Natural killer cell (primary cell): Measurements from ENCODE around the gene POLE3. TPM values are rescaled to one million over a fixed set of nuclear protein-coding genes. Genes with fewer than 3 reads are reported as not detected.
A peak's percentile ranks its signal among the peaks of the same experiment; 100 is the strongest.

Experiments
- ATAC-seq, 3 donors: fragments of 150-1000 bp in 2 of 3; fragments of 200-7000 bp in 1 of 3; cut with Tn5 transposase; 1 replicate in 1 of 3; 2 replicates in 2 of 3; pipeline ENCODE4 v1.10.0; 2021; ENCODE audit warnings: mild to moderate bottlenecking in 2 of 3, moderate library complexity in 2 of 3
- DNase-seq, 2 donors: peaks; one replicate each; pipeline versions ENCODE4 v3.0.0 to v3.0.0-alpha.2; 2013 to 2021; ENCODE audit warnings: mixed read lengths in 1 of 2
- H3K27ac ChIP-seq: one replicate; pipeline ENCODE4 v1.5.1; 2013; ENCODE audit warnings: mild to moderate bottlenecking, low read length
- H3K27me3 ChIP-seq: one replicate; pipeline ENCODE4 v1.6.1; 2013; ENCODE audit warnings: low read length; ENCODE audit not compliant: control insufficient read depth, insufficient read depth
- H3K36me3 ChIP-seq: one replicate; pipeline ENCODE4 v1.6.1; 2013; ENCODE audit warnings: low read length; ENCODE audit not compliant: control insufficient read depth, insufficient read depth
- H3K4me1 ChIP-seq: one replicate; pipeline ENCODE4 v1.6.1; 2013; ENCODE audit warnings: low read length; ENCODE audit not compliant: control insufficient read depth, insufficient read depth
- H3K4me3 ChIP-seq: one replicate; pipeline ENCODE4 v1.5.1; 2013; ENCODE audit warnings: low read length
- H3K9me3 ChIP-seq: one replicate; pipeline ENCODE4 v1.6.1; 2013; ENCODE audit warnings: low read length; ENCODE audit not compliant: control insufficient read depth, insufficient read depth
- H3K27ac Mint-ChIP-seq, 2 donors: one replicate each; pipeline ENCODE4 v1.8.0; 2022; ENCODE audit warnings: mild to moderate bottlenecking in 2 of 2, mixed read lengths in 2 of 2, moderate library complexity in 1 of 2
- H3K27me3 Mint-ChIP-seq, 2 donors: one replicate each; pipeline ENCODE4 v1.8.0; 2022; ENCODE audit warnings: low read depth in 2 of 2, mixed read lengths in 2 of 2
- H3K36me3 Mint-ChIP-seq: one replicate; pipeline ENCODE4 v1.8.0; 2022; ENCODE audit warnings: mixed read lengths
- H3K4me1 Mint-ChIP-seq, 2 donors: one replicate each; pipeline ENCODE4 v1.8.0; 2022; ENCODE audit warnings: mixed read lengths in 2 of 2
- H3K4me3 Mint-ChIP-seq: one replicate; pipeline ENCODE4 v1.8.0; 2022; ENCODE audit warnings: mild to moderate bottlenecking, moderate library complexity, mixed read lengths
- H3K9me3 Mint-ChIP-seq, 2 donors: one replicate each; pipeline ENCODE4 v1.8.0; 2022; ENCODE audit warnings: mixed read lengths in 2 of 2
- CTCF ChIP-seq: fragments of 200-600 bp; IDR thresholded peaks from one replicate; pipeline ENCODE4 v1.8.0; 2022; ENCODE audit warnings: antibody characterized with exemption
- WGBS: methylation state at CpG from one replicate; pipeline ENCODE4 v1.1.7; 2013; ENCODE audit warnings: missing lambda C conversion rate; ENCODE audit not compliant: insufficient coverage; 5-methylcytosine and 5-hydroxymethylcytosine counted together
- intact Hi-C: fragments of 100-400 bp; cut with micrococcal nuclease; formaldehyde crosslinking; loops from one replicate; pipeline ENCODE4 v1.14.2; 2022
- total RNA-seq, 4 donors: library from RNA; stranded (reverse); fragments of 120-200 nt in 1 of 4; gene quantifications; one replicate each; pipeline versions ENCODE4 v1.2.3 to v1.2.4, GENCODE V29; 2013 to 2022

The POLE3 gene
- total RNA-seq, 3 donors from 2014 or later (not counting 1 experiment from before 2014, with no cell fraction given): 59.2 to 66.7 (median 62.2) TPM

GRCh38 chr9:113426701-113427100, 16.2 kb upstream of the POLE3 start:
- Mint-ChIP-seq H3K36me3 (no peaks in the 10 kb centered on the region), H3K9me3 (no peaks in the 10 kb centered on the region), H3K27ac (no peak overlapping the region), H3K4me3 (no peak overlapping the region), H3K27me3 (peaks cover 19 to 28% of the 10 kb centered on the region in 2 donors), H3K4me1 (no peaks in the 10 kb centered on the region)
- no peaks in the 10 kb centered on the region for H3K36me3 ChIP-seq
- no peaks in the 10 kb centered on the region for H3K4me1 ChIP-seq
- WGBS: 83% methylated on average over 1 of the region's 1 CpG
- no peaks in the 10 kb centered on the region for H3K27me3 ChIP-seq
- TF ChIP-seq CTCF: no peak
- DNase-seq: no peak
- no peaks in the 10 kb centered on the region for H3K9me3 ChIP-seq
- intact Hi-C loops: no loop called here
- ATAC-seq: no peak
- H3K27ac ChIP-seq: no peak overlapping the region
- no peak overlapping the region for H3K4me3 ChIP-seq

- no peaks in the 10 kb centered on the region for H3K9me3 Mint-ChIP-seq
- intact Hi-C loops: no loop called here
- Histone ChIP-seq H3K27ac (no peak overlapping the region), H3K4me3 (no peak overlapping the region), H3K27me3 (no peaks in the 10 kb centered on the region), H3K9me3 (no peaks in the 10 kb centered on the region), H3K36me3 (no peaks in the 10 kb centered on the region), H3K4me1 (no peaks in the 10 kb centered on the region)
- H3K4me1 Mint-ChIP-seq: no peaks in the 10 kb centered on the region
- no peak for TF ChIP-seq CTCF
- DNase-seq: no peak
- no peaks in the 10 kb centered on the region for H3K36me3 Mint-ChIP-seq
- ATAC-seq: no peak
- 10% methylated on average over 2 of the region's 2 CpGs for WGBS
- peak overlapping the region in 1 of 2 donors; percentile 48 for H3K27ac Mint-ChIP-seq
- H3K27me3 Mint-ChIP-seq: peaks cover 19 to 28% of the 10 kb centered on the region in 2 donors
- no peak overlapping the region for H3K4me3 Mint-ChIP-seq
These were observed 14.6 kb upstream of the POLE3 start for GRCh38 chr9:113425072-113425471.

DNA sequence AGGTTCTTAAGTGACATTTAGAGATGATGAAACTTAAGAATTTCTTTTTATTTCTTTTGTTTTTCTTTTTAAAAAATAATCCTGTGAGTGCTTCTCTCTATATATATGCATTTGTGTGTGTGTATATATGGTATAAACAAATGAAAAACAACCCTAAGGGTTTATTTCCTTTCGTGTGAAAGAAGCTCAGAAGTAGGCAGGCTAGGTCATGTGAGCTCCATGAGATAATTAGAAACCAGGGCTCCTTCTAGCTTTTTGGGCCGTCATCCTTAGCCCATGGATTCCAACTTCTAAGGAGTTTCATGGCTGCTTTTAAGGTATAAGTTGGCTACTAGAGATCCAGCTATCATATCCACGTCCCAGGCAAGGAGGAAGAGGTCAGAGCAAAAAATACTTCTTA, 11.3 kb upstream of the POLE3 start:
- Histone ChIP-seq H3K27me3 (no peaks in the 10 kb centered on the region), H3K27ac (no peak overlapping the region), H3K36me3 (no peaks in the 10 kb centered on the region), H3K4me1 (no peaks in the 10 kb centered on the region), H3K9me3 (no peaks in the 10 kb centered on the region), H3K4me3 (no peak overlapping the region)
- no peak for TF ChIP-seq CTCF
- H3K4me3 Mint-ChIP-seq: no peak overlapping the region
- ATAC-seq (no peak), DNase-seq (no peak)
- no peaks in the 10 kb centered on the region for H3K9me3 Mint-ChIP-seq
- no peaks in the 10 kb centered on the region for H3K36me3 Mint-ChIP-seq
- no peak overlapping the region for H3K27ac Mint-ChIP-seq
- H3K27me3 Mint-ChIP-seq: peaks cover 19 to 35% of the 10 kb centered on the region in 2 donors
- intact Hi-C loops: no loop called here
- no peaks in the 10 kb centered on the region for H3K4me1 Mint-ChIP-seq
- 92% methylated on average over 2 of the region's 3 CpGs for WGBS

- intact Hi-C loops: no loop called here
- Mint-ChIP-seq H3K9me3 (no peaks in the 10 kb centered on the region), H3K27me3 (peaks cover 0 to 10% of the 10 kb centered on the region in 2 donors), H3K36me3 (no peaks in the 10 kb centered on the region), H3K27ac (no peak overlapping the region), H3K4me1 (no peaks in the 10 kb centered on the region), H3K4me3 (no peak overlapping the region)
- TF ChIP-seq CTCF: no peak
- Histone ChIP-seq H3K4me1 (no peaks in the 10 kb centered on the region), H3K27ac (no peak overlapping the region), H3K27me3 (no peaks in the 10 kb centered on the region), H3K36me3 (no peaks in the 10 kb centered on the region), H3K9me3 (no peaks in the 10 kb centered on the region), H3K4me3 (no peak overlapping the region)
- peak in 1 of 2 donors; percentile 41 for DNase-seq
- 88% methylated on average over 3 of the region's 4 CpGs for WGBS
- no peak for ATAC-seq
These were observed 6.9 kb upstream of the POLE3 start for GRCh38 chr9:113417370-113417769.
